GM18861 (cell line): Measurements from ENCODE around the gene AKT1.

ENCODE experiments used
- ATAC-seq: cut with Tn5 transposase; IDR thresholded peaks from one replicate; pipeline ENCODE4 v1.9.1; 2021; ENCODE audit not compliant: unreplicated experiment

Gene AKT1

DNA sequence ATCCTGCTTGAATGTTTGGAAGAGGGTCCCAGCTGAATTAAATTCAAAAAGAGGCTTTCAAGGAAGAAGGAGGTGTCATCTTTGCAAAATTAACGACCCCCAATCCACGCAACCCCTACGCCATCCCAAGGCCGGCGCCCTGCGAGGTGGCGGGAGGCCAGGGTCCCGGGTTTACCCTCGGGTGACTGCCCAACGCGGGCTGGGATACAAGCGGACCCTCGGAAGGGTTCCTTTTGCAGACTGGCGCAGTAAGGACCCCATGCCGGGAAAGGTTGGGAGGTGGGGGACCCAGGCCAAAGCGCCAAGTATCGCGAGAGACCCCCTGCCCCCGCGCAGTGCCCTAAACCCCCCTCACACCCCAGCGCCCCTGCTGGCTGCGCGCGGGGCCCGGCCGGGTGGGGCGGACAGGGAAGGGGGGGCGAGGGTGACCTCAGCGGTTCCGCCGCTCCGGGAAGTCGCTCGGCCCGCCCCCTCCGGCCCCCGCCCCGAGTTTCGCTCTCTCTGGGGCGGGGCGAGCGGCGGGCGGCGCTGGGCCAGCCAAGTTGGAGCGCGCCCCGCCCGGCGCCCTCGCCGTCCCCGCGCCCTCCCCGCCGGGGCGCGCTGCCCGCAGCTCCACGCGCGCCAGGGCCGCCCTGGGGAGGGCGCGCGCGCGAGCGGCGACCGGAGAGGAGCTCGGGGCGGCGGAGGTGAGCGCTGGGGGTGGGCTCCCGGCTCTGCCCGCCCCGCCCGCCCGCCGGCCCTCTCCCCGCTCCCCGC is 4.6 kb upstream of the AKT1 start:
- peak; percentile 25 for ATAC-seq

DNA sequence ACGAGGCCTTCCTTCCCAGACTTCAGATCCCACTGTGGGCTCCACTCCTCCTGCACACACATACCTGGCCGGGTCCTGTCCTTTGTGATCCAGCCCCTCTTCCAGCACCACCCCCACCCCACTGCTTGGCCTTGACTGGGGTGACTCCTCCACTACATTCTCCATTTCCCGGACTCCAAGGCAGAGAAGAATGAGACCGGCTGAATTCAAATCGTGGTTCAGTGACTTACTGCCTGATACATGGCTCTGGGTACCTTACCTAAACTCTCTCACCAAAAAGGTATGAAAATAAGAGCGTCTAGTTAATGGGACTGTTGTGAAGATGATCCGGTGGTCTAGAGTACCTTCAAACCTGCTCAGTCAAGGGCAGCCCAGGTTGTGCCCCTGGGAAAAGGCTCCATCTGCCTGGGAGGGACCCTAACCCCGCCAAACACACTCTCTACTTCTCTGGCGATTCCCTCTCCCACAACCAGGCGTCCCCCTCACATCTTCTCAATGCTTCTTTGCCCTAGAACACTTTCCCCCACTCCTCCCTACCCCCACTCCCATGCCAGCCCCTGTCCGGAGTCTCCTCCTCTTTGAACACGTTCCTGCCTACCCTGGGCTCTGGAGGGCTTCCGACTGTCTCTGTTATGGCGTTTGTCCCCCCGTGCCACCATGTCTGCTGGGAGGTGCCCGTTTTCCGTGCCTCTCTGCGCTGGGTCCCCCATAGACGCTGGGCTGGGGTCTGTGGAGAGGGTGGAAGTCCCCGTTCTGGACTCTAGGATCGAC is 3.9 kb upstream of the AKT1 start:
- ATAC-seq = no peak

DNA sequence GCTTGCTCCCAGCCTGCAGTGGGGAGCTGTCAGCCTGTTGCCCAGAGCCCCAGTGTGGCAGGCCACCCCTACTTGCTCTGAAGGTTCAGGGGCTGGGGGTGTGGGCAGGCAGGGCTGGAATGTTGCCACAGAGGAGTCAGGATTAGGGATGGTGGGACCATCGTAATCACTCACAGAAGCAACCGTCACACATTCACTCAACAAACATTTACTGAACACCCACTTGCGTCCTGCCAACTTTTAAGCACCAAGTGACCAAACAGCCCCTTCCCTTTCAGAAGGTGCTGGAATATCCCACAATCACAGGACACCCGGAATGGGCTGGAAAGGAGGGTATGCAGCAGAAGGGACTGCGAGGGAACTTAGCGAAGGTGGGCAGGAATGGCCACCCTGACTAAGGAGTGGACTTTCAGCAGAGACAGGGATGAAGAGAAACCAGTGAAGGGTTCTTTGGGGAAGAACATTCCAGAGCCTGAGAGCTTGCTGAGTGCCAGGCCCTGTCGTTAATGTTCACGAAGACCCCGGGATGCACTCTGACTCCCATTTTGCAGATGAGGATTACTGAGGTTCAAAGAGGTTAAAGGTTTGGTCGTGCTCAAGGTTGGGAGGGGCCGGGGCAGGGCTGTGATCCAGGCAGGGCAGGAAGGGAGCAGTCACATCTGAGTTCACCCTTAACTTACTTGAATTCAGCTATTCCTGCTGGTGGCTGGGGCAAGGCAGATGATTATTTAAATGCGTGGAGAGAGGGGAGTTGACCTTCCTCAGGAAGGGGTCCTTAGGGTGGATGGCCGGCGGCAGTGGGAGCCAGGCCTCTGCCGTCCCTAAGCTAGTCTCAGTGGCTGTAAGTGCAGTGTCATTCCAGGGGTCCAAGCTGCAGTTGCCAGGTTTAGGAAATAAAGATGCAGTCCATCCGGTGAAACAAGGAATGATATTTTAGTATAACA is 3.0 kb upstream of the AKT1 start:
- ATAC-seq = no peak

DNA sequence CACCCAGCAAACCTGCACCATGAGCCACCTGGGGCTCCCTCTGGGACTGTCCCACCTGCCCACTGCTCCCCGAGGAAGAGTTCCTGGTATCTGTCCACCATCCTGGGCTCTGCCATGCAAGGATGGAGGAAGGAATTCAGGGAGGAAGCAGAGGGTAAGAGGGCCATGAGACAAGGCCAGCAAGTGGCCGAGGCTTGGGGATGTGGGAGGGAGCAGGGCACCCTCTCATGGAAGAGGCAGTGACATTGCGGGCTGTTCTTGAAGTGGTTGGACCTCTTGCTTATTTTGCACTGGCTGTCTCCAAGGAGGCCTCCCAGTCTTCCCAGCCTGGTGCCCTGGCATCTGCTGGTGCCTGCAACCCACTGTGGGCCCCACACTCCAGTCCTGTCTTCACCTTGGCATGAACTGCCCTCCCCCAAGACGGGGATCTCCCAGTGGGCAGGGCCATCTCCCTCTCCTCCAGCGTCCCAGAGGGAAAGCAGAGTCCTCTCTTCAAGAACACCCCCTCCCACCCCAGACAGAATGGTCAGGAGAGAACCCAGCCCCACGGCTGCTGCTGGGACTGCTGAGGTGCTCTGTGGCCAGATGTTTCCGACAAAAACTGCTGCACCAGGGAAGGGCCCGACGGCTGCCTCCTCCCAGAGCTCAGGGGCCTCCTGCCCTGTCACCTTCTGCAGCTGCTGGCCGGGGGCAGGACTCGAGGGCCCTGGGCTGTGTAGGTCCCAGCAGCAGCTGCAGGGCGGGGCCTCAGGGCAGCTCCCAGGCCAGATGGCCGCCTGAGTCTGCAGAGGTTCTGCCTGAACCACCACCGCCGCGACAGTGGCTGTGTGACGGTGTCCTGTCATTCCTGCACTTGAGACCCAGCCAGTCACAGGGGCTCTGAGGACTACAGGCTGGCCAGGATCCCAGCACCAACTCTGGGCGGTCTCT is 1.8 kb upstream of the AKT1 start:
- ATAC-seq = no peak

DNA sequence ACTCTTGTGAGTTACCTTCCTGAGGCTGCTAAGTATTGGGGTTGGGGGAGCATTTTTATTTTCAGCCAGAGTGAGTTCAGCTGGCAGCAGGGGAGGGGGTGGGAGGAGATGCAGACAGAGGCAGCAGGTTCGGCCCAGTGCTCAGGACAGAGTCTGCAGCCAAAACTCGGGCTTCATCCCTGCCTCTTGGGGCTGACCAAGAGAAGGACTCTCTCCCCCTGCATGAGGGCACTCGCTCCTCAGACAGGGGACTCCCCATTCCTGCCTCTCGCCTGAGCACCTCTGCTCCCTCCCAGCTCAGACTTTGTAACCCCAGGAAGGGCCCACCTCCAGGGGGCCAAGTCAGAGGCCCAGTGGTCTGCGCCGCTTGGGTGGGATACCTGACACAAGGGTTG is 1.1 kb upstream of the AKT1 start:
- no peak for ATAC-seq

DNA sequence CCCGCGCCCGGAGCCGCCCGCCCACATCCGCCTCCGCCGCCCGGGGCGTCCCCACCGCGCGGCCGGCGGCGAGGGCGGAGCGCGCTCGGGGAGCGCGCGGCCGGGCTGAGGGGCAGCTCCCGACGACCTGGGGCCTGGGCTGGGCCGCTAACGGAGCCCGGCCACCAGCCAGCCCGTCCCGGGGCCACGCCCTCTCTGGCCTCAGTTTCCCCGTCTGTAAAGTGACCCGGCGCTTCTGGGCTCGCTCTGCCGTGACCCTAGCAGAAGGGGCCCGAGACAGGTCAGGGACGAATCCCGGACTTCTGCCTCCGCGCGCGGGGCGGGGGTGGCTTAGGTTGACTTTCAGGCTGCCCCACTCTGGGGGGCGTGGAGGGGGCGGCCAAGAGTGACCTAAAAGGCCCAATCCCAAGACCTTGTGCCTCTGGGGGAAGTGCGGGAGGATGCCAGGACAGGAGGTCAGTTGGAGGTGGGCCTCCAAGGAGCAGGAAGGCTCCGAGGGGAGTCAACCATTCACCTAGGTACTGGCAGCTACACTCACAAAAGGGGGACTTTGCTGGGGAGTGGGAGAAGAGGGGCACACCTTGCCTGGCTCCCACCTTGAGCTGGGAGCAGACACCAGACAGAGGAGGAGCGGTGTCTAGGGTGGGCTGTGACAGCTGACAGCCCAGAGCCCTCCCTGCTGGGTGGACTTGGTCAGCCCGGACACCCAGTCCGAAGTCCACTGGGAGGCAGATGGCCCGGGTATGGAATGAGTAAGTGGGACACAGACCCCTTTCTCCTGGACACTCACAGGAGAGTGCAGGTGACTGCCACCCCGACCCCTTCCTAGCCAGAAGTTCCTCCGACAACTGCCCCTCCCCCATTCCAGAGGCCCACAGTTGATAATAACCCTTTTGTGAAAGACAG is 486 bp upstream of the AKT1 start:
- ATAC-seq = no peak

DNA sequence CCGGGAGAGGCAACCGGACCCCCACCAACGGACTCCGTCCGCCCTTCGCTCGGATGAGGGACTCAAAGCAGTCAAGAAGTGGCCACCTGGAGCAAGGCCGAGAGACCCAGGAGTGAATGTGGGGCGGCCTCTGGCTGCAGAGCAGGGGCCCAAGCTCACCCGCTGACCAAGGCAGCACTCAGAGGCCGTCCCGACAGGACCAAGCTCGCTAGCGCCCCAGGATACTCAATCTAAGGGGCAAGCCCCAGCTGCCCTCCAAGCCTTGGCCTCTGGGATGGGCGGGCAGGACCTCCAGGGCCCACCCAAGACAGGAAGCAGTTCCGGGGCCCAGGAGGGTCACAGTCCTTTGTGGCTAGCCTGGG is 936 bp downstream of the AKT1 start:
- ATAC-seq = no peak

DNA sequence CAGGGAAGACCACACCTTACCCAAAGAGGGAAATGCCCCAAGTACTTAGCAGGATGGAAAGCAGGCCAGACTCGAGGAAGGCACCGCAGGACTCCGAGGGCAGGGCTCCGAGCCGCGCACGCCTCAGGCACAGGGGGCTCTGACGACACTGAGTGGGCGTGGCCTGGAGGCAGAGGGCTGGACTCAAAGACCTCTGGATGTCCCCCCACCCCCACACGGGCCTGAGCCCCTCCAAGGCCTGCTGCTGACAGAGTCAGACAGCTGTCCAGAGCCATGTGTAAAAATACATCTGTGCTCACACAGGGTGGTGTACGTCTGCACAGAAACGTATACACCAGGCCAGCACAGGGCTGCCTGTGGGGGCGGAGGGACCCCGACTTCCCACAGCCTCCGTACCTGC is 1.4 kb downstream of the AKT1 start:
- no peak for ATAC-seq

DNA sequence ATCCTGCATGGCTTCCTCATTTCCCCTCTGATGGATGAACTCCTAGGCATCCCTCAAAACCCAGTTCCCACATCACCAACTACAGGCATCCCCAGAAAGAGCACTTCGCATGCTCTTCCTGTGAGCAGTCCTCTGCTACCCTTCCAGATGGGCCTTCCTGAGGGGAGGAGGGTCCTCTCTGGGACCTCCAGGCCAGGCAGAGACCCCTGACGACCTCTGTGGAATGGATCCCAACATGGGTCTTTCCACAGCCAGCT is 1.9 kb downstream of the AKT1 start:
- ATAC-seq = no peak

DNA sequence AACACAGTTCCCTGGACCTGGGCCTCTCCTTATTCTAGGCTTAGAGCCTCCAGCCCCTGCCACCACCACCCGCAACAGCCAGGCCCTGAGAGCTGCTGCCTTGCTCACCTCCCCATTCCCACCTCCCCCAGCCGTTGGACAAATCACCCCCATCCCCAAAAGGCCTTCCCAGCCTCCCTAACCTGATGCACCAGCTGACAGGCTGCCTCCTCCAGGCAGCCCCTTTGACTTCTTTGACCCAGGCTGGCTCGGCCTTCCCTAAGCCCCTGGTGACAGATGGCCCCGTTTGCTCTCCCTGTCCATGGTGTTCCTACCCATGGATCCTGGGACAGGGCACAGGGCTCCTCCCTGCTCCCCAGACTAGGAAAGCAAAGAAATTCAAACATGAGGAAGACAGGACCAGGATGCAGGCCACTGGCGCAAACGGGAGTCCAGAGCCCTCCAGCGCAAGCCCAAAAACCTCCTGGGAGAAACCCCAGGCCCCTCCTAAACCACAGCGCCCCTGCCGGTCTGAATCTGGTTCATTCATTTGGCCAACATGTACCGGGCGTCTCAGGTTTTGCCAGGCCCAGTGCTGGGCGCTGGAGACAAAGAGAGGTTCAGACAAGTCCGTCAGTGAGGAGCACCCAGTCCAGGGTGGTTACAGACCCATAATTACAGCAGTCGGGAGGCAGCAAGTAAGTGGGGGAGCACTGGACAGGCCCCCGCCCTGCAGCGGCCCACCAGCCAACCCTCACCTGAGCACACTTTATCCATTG is 2.4 kb downstream of the AKT1 start:
- no peak for ATAC-seq

DNA sequence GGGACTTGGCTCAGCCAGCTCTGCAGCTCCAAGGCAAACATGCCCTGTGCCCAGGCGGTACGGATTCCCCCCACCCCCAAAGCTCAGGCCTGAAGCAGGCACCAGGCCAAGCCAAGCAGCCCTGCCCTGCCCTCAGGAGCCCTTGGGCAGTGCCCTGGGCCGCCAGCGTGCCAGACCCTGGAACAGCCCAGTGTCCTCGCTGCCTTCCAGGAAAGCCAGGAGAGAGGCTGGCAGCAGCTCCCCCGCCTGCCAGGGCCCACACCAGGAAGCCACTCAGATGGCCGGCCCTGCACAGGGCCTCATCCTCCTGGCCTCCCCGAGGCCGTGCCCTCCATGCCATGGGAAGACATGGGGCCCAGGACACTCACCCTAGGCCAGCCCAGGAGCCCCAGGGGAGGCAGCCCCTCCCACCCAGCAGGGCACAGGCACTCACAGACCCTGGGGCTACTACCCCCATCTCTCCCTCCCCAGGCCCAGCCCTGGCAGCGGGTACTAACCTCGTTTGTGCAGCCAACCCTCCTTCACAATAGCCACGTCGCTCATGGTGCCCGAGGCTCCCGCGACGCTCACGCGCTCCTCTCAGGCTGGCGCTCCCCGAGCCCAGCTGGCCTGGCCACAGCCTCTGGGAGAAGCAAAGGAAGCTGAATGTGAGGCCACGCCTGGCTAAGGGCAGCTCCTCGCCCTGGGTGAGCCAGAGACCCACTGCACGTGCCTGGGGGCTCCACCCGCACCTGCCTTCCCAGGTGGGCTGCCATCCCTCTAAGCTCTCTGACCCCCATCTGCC is 3.3 kb downstream of the AKT1 start:
- no peak for ATAC-seq

DNA sequence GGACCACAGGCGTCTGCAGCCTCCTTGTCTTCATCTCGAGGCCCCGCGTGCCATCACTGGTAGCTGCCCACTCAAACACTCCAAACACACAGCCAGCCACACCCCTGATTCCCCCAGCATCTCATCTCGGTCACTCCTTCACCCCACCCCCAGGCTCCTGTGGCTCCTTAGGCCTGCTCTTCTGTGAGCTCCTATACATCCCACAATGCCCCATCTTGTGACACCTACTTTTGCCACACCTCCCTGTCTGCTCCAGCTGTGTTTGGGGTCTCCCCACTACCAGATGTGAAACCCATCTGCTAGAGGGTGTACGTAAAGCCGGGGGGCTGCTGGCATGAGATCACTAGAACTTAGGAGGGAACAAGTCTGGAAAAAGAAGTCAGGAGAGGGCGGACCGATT is 4.1 kb downstream of the AKT1 start:
- ATAC-seq = no peak

DNA sequence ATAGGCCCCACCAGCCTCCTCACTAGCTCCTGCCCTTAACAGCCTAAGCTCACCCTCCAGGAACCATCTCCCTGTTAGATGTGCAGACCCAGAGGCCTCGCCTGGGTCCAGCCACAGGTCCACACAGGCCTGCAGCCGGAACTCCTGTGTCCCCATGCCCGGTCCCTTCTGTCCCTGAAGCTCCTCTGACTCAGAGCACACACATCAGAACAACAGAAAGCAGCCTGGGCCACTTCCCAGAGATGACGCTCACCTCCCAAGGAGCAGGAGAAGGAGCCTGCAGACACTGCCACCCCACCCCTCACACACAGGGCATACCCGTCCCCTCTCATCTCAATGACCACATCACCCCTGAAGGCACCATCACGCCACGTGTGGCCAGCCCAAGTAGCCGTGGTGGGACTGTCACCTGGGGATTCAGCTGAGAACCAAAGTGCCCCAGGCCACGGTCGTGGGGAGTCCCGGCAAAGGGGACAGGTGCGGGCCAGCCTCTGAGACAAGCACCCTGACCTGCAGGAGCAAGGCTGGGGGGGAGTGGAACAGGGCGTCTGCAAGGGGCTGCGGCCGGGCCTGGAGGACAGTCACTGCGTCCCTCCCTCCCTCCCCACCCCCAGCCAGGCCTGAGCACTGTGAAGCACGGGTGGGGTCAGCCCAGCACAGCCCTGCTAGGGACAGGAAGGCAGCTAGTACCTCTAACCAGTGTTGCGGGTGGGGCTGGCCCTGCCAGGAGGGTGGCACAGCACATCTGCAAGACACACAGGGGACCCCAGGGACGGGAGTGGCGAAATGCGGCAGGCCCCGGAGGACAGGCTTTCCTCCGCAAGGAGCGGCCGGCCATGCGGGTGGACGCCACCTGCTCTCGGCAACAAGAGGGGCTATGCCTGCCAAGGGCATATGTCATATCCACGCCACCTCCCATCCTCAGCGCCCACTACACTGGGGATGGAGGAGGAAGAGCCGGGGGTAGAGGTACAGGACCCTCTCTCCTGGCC is 5.5 kb downstream of the AKT1 start:
- no peak for ATAC-seq

DNA sequence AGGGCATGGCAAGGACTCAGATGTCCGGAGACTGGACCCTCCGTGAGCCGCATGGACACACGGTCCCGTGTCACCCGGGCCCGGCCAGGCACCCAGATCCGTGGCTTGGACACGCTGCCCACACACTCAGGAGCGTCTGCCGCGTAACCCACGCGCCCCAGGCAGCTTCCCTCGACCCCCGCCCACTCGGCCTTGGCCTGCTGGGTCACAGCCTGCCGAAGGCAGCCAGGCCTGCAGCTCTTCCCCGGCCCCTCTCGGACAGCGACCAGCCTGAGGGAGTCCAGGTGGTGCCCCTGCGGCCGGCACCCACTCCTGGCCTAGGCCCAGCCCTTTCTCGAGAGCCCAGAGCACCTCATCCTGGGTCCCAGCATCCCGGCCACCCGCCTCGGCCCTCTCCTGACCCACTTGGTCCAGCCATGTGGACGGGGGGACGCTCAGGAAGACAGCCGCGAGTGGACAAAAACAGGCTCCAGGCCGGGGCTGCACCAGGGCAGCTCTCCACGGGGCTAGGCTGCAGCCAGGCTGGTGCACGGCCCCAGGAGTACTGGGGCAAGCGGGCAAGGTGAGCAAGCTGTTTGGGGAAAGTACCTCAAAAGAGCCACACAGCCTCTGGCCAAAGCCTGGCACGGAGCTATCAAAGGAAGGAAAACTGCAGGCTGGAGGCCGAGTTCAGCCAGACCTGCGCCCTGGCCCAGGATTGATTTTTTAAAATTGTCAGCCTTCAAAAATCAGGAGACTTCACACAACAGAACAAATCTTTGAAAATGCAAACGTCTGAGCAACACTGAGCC is 6.5 kb downstream of the AKT1 start:
- ATAC-seq = no peak

DNA sequence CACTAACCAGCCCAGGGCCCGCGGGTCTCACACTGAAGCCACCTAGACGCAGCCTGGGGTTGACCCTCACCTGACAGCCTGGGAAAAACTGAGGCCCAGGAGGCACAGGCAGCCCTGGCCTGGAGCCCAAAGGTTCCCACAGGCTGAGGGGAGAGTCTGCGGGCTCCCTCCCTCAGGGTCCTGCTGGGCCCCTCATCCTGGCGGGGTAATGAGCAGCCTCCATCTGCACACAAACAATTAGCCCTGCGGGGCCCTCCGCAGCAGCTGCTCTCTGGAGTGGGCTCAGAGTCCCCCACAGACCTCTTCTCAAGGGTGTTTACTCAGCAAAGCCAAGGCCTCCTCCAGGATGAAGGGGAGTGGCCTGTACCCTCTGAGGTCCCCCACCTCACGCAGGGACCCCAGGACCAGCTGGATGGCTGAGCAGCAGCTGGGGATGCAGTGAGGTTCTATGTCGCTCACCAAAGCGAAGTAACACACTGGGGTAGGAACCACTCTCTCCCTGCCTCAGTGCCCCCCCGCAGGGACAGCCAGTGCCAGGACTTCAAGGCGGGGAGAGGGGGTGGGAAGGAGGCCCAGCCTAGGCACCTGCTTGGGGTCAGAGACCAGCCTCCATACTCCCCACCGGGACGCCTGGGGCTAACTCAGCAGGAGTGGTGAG is 7.3 kb downstream of the AKT1 start:
- no peak for ATAC-seq

DNA sequence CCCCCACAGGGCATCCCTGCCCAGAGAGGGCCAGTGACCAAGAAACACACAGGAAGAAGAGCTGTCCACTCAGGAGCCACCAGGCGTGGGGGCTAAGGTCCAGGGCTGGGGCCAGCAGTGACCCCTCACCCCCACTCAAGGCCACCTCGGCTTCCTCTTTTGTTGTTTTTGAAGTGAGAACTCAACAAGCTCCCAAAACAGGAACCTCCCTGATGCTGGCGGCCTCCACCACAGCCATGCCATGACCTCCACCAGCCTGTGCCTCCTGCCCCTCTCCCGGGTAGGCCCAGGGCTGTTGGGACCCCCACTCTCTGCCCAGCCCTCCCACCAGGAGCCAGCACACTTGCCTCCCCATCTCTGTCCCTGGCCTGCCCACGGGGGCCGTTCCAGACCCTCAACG is 7.8 kb downstream of the AKT1 start:
- ATAC-seq = no peak
